Mononuclear cell (primary cell): Measurements from ENCODE around the gene TJP3. TPM values are rescaled to one million over a fixed set of nuclear protein-coding genes. Genes with fewer than 3 reads are reported as not detected.

Experiments used
- H3K27me3 ChIP-seq: 2 replicates; pipeline ENCODE4 v1.6.0; 2011; ENCODE audit warnings: low read length, control low read depth; ENCODE audit not compliant: insufficient read depth
- H3K4me1 ChIP-seq: 2 replicates; pipeline ENCODE4 v1.5.1; 2011; ENCODE audit warnings: mild to moderate bottlenecking, low read length, control low read depth; ENCODE audit not compliant: insufficient read depth
- H3K4me3 ChIP-seq: 2 replicates; pipeline ENCODE4 v1.5.1; 2011; ENCODE audit warnings: mild to moderate bottlenecking, low read length, moderate library complexity
- H3K9me3 ChIP-seq: 2 replicates; pipeline ENCODE4 v1.5.1; 2011; ENCODE audit warnings: low read depth, mild to moderate bottlenecking, control low read depth, low read length
- total RNA-seq: library from RNA; depleted of rRNA; stranded (reverse); fragments of >200 nt; gene quantifications from one replicate; pipeline ENCODE4 v1.2.3, GENCODE V29; 2012

The TJP3 gene
- total RNA-seq, 1 donor = 5.7 TPM

GRCh38 chr19:3768748-3769099 is 60.5 kb downstream of the TJP3 start:
- H3K9me3 ChIP-seq = no peaks in the 10 kb centered on the region
- H3K27me3 ChIP-seq = no peaks in the 10 kb centered on the region
- H3K4me3 ChIP-seq = no peak overlapping the region
- peaks cover 7% of the 10 kb centered on the region for H3K4me1 ChIP-seq

- peaks cover 5% of the 10 kb centered on the region for H3K4me1 ChIP-seq
- H3K9me3 ChIP-seq = no peaks in the 10 kb centered on the region
- H3K27me3 ChIP-seq = no peaks in the 10 kb centered on the region
- no peak overlapping the region for H3K4me3 ChIP-seq
Observed at GRCh38 chr19:3769494-3769893, 61.3 kb downstream of the TJP3 start.

GRCh38 chr19:3770136-3770999 is 62.2 kb downstream of the TJP3 start:
- H3K4me1 ChIP-seq = peaks cover 5% of the 10 kb centered on the region
- no peaks in the 10 kb centered on the region for H3K9me3 ChIP-seq
- H3K4me3 ChIP-seq = no peak overlapping the region
- H3K27me3 ChIP-seq = no peaks in the 10 kb centered on the region

- Histone ChIP-seq H3K4me3 (no peak overlapping the region), H3K4me1 (peaks cover 4% of the 10 kb centered on the region), H3K9me3 (no peaks in the 10 kb centered on the region), H3K27me3 (no peaks in the 10 kb centered on the region)
Observed at GRCh38 chr19:3771000-3771905, 63.1 kb downstream of the TJP3 start.

GRCh38 chr19:3771906-3772455 is 63.8 kb downstream of the TJP3 start, which contains the start of gene RAX2:
Gene RAX2, minus strand, starts transcription at chr19:3772228. Its CDS starts 486 bp downstream, at chr19:3771742.
- Histone ChIP-seq H3K27me3 (no peaks in the 10 kb centered on the region), H3K9me3 (no peaks in the 10 kb centered on the region), H3K4me1 (no peaks in the 10 kb centered on the region), H3K4me3 (no peak within 1 kb of the TSS)

- Histone ChIP-seq H3K9me3 (no peaks in the 10 kb centered on the region), H3K4me3 (no peak overlapping the region), H3K4me1 (no peaks in the 10 kb centered on the region), H3K27me3 (no peaks in the 10 kb centered on the region)
Observed at GRCh38 chr19:3773814-3774515, 65.8 kb downstream of the TJP3 start.

- H3K9me3 ChIP-seq = no peaks in the 10 kb centered on the region
- H3K4me1 ChIP-seq = no peaks in the 10 kb centered on the region
- no peak overlapping the region for H3K4me3 ChIP-seq
Observed at GRCh38 chr19:3774621-3775373, 66.6 kb downstream of the TJP3 start.

GRCh38 chr19:3775374-3775711 is 67.2 kb downstream of the TJP3 start:
- Histone ChIP-seq H3K4me1 (no peaks in the 10 kb centered on the region), H3K9me3 (no peaks in the 10 kb centered on the region), H3K4me3 (no peak overlapping the region), H3K27me3 (no peaks in the 10 kb centered on the region)

More at GRCh38 chr19:3774621-3775373, 66.6 kb downstream of the TJP3 start:
- no peaks in the 10 kb centered on the region for H3K27me3 ChIP-seq

GRCh38 chr19:3775831-3776230 is 67.6 kb downstream of the TJP3 start:
- Histone ChIP-seq H3K4me1 (no peaks in the 10 kb centered on the region), H3K9me3 (no peaks in the 10 kb centered on the region), H3K27me3 (no peaks in the 10 kb centered on the region), H3K4me3 (no peak overlapping the region)

GRCh38 chr19:3776479-3777040 is 68.4 kb downstream of the TJP3 start:
- Histone ChIP-seq H3K4me3 (no peak overlapping the region), H3K9me3 (peaks cover 1% of the 10 kb centered on the region), H3K4me1 (no peaks in the 10 kb centered on the region), H3K27me3 (no peaks in the 10 kb centered on the region)

GRCh38 chr19:3778104-3778867 is 70.1 kb downstream of the TJP3 start:
- Histone ChIP-seq H3K4me1 (no peaks in the 10 kb centered on the region), H3K4me3 (no peak overlapping the region), H3K27me3 (no peaks in the 10 kb centered on the region), H3K9me3 (peaks cover 4% of the 10 kb centered on the region)

- Histone ChIP-seq H3K27me3 (no peaks in the 10 kb centered on the region), H3K4me1 (no peaks in the 10 kb centered on the region), H3K4me3 (no peak overlapping the region), H3K9me3 (peaks cover 4% of the 10 kb centered on the region)
Observed at GRCh38 chr19:3778899-3779723, 70.9 kb downstream of the TJP3 start.
